ENCODE results near the gene TBC1D2B.

GRCh38 chr15:78059110-78059839, 18.2 kb downstream of the TBC1D2B start:
- TF ChIP-seq EP300 (IDR thresholded peaks at IDR 0.05) (no peak), POLR2AphosphoS5 (IDR thresholded peaks at IDR 0.05) (no peak), CTCF (IDR thresholded peaks at IDR 0.05) (no peak), POLR2A (IDR thresholded peaks at IDR 0.05) (no peak)

Measured in upper lobe of left lung (tissue), 4 donors.